Fibroblast of mammary gland (primary cell): ENCODE results near the gene KLHL29.

Source experiments
- DNase-seq: peaks from one replicate; pipeline ENCODE4 v3.0.0-alpha.2; 2010; ENCODE audit warnings: low read depth
- H3K4me3 ChIP-seq: 2 replicates; pipeline ENCODE4 v1.5.1; 2011; ENCODE audit warnings: low read depth, mild to moderate bottlenecking, low read length, moderate library complexity; ENCODE audit not compliant: control insufficient read depth
- CTCF ChIP-seq: conservative IDR thresholded peaks from 2 replicates; pipeline ENCODE4 v1.5.1; 2011; ENCODE audit warnings: low read depth, low read length, inconsistent platforms; ENCODE audit not compliant: control insufficient read depth, insufficient read depth

Gene KLHL29

GRCh38 chr2:23579674-23580073 lies 194.7 kb downstream of the KLHL29 start:
- no peak for DNase-seq
- no peak overlapping the region for H3K4me3 ChIP-seq
- TF ChIP-seq CTCF = no peak

GRCh38 chr2:23583467-23583866 lies 198.5 kb downstream of the KLHL29 start:
- no peak for DNase-seq
- no peak overlapping the region for H3K4me3 ChIP-seq
- no peak for TF ChIP-seq CTCF

GRCh38 chr2:23584054-23584745 lies 199.2 kb downstream of the KLHL29 start:
- no peak for DNase-seq
- H3K4me3 ChIP-seq = no peak overlapping the region
- no peak for TF ChIP-seq CTCF

- no peak for TF ChIP-seq CTCF
- DNase-seq = no peak
Measured at GRCh38 chr2:23585273-23586170, 200.5 kb downstream of the KLHL29 start.

GRCh38 chr2:23586741-23587306 lies 201.8 kb downstream of the KLHL29 start:
- DNase-seq = no peak
- TF ChIP-seq CTCF = no peak
- H3K4me3 ChIP-seq = no peak overlapping the region

More at GRCh38 chr2:23585273-23586170, 200.5 kb downstream of the KLHL29 start:
- no peak overlapping the region for H3K4me3 ChIP-seq

DNA sequence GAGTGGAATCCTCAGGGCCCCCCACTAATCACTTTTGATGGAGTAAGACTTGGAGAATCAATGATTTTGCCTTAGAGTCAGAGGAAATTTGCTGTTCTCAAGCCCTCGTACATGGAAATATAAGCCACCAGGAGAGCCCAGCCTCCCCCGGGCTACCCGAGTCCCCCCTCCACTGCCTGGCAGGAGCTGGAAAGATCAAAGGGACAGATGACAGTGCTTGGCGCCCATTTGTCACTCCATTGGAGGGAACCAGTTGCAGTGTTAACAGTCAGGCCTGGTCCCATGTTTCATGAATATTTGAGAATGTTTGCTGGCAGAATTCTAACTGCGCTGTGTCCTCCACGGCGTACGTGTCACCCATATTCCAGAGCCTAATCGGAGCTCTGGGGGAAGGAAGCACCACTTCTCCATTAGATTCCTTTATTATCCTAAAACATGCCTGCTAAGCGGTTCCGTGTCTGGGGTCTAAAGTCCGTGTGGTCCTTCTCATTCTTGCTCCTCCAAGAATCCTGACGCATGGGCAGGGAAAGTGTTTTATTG lies 202.4 kb downstream of the KLHL29 start:
- no peak for TF ChIP-seq CTCF
- no peak overlapping the region for H3K4me3 ChIP-seq
- DNase-seq = no peak
